ENCODE results near the gene LRRC74A.

Gene LRRC74A

GRCh38 chr14:76826122-76826521 lies at the start of gene LRRC74A:
TSS of gene LRRC74A (plus strand) at chr14:76826408. CDS start at chr14:76826698, 290 bp downstream.
- DNase-seq (ENCODE audit: low read depth) = no peak
- H3K4me3 ChIP-seq (ENCODE audit: low read depth, low read length) = no peak within 1 kb of the TSS

GRCh38 chr14:76776428-76777251 lies 49.6 kb upstream of the LRRC74A start:
- DNase-seq (ENCODE audit: low read depth) = no peak

GRCh38 chr14:76777721-76778120 lies 48.5 kb upstream of the LRRC74A start:
- no peak for DNase-seq (ENCODE audit: low read depth)
- H3K4me3 ChIP-seq (ENCODE audit: low read depth, low read length) = no peak overlapping the region

More at GRCh38 chr14:76776428-76777251, 49.6 kb upstream of the LRRC74A start:
- H3K4me3 ChIP-seq (ENCODE audit: low read depth, low read length) = no peak overlapping the region

GRCh38 chr14:76778546-76779215 lies 47.5 kb upstream of the LRRC74A start:
- H3K4me3 ChIP-seq (ENCODE audit: low read depth, low read length) = no peak overlapping the region
- DNase-seq (ENCODE audit: low read depth) = no peak

- no peak overlapping the region for H3K4me3 ChIP-seq (ENCODE audit: low read depth, low read length)
- no peak for DNase-seq (ENCODE audit: low read depth)
These were observed 46.8 kb upstream of the LRRC74A start for GRCh38 chr14:76779221-76780057.

GRCh38 chr14:76780058-76780345 lies 46.2 kb upstream of the LRRC74A start:
- no peak overlapping the region for H3K4me3 ChIP-seq (ENCODE audit: low read depth, low read length)
- DNase-seq (ENCODE audit: low read depth) = no peak

GRCh38 chr14:76780360-76780759 lies 45.8 kb upstream of the LRRC74A start:
- H3K4me3 ChIP-seq (ENCODE audit: low read depth, low read length) = no peak overlapping the region
- DNase-seq (ENCODE audit: low read depth) = no peak

- no peak for DNase-seq (ENCODE audit: low read depth)
- H3K4me3 ChIP-seq (ENCODE audit: low read depth, low read length) = no peak overlapping the region
These were observed 45.1 kb upstream of the LRRC74A start for GRCh38 chr14:76780875-76781647.

- DNase-seq (ENCODE audit: low read depth) = no peak
- H3K4me3 ChIP-seq (ENCODE audit: low read depth, low read length) = no peak overlapping the region
These were observed 44.6 kb upstream of the LRRC74A start for GRCh38 chr14:76781648-76782051.

- no peak overlapping the region for H3K4me3 ChIP-seq (ENCODE audit: low read depth, low read length)
- no peak for DNase-seq (ENCODE audit: low read depth)
These were observed 43.9 kb upstream of the LRRC74A start for GRCh38 chr14:76782115-76782884.

- no peak overlapping the region for H3K4me3 ChIP-seq (ENCODE audit: low read depth, low read length)
- DNase-seq (ENCODE audit: low read depth) = peak; percentile 16
These were observed 43.2 kb upstream of the LRRC74A start for GRCh38 chr14:76782885-76783566.

GRCh38 chr14:76784266-76784874 lies 41.8 kb upstream of the LRRC74A start:
- no peak for DNase-seq (ENCODE audit: low read depth)
- H3K4me3 ChIP-seq (ENCODE audit: low read depth, low read length) = no peak overlapping the region

GRCh38 chr14:76784881-76785280 lies 41.3 kb upstream of the LRRC74A start:
- peak; percentile 41 for DNase-seq (ENCODE audit: low read depth)
- H3K4me3 ChIP-seq (ENCODE audit: low read depth, low read length) = no peak overlapping the region

GRCh38 chr14:76786601-76787000 lies 39.6 kb upstream of the LRRC74A start:
- no peak overlapping the region for H3K4me3 ChIP-seq (ENCODE audit: low read depth, low read length)
- no peak for DNase-seq (ENCODE audit: low read depth)

- H3K4me3 ChIP-seq (ENCODE audit: low read depth, low read length) = no peak overlapping the region
These were observed 33.8 kb upstream of the LRRC74A start for GRCh38 chr14:76792422-76792821.

GRCh38 chr14:76793324-76793723 lies 32.9 kb upstream of the LRRC74A start:
- DNase-seq (ENCODE audit: low read depth) = no peak
- H3K4me3 ChIP-seq (ENCODE audit: low read depth, low read length) = no peak overlapping the region

More at GRCh38 chr14:76792422-76792821, 33.8 kb upstream of the LRRC74A start:
- DNase-seq (ENCODE audit: low read depth) = no peak

GRCh38 chr14:76793956-76794355 lies 32.3 kb upstream of the LRRC74A start:
- no peak overlapping the region for H3K4me3 ChIP-seq (ENCODE audit: low read depth, low read length)
- no peak for DNase-seq (ENCODE audit: low read depth)

GRCh38 chr14:76806446-76806845 lies 19.8 kb upstream of the LRRC74A start:
- DNase-seq (ENCODE audit: low read depth) = no peak

More at GRCh38 chr14:76806446-76806845, 19.8 kb upstream of the LRRC74A start:
- no peak overlapping the region for H3K4me3 ChIP-seq (ENCODE audit: low read depth, low read length)
